Breast epithelium (tissue), 3 donors: ENCODE data around the gene GNAI2.

Source experiments
- POLR2A ChIP-seq: fragments of 450-650 bp; IDR thresholded peaks from one replicate; pipeline ENCODE4 v1.6.1; 2016; ENCODE audit warnings: antibody characterized with exemption, mild to moderate bottlenecking, moderate library complexity
- POLR2AphosphoS5 ChIP-seq, 3 donors: sonication (generic); formaldehyde crosslinking; IDR thresholded peaks; one replicate each; pipeline ENCODE4 v1.6.1; 2017; ENCODE audit warnings: antibody characterized with exemption in 3 of 3
- TF ChIP-seq, protein P1 (sequence below), 3 donors: fragments of 450-650 bp; IDR thresholded peaks; one replicate each; pipeline ENCODE4 v1.5.1; 2016 to 2017; ENCODE audit warnings: antibody characterized with exemption in 3 of 3, mild to moderate bottlenecking in 3 of 3, moderate library complexity in 3 of 3

DNA sequence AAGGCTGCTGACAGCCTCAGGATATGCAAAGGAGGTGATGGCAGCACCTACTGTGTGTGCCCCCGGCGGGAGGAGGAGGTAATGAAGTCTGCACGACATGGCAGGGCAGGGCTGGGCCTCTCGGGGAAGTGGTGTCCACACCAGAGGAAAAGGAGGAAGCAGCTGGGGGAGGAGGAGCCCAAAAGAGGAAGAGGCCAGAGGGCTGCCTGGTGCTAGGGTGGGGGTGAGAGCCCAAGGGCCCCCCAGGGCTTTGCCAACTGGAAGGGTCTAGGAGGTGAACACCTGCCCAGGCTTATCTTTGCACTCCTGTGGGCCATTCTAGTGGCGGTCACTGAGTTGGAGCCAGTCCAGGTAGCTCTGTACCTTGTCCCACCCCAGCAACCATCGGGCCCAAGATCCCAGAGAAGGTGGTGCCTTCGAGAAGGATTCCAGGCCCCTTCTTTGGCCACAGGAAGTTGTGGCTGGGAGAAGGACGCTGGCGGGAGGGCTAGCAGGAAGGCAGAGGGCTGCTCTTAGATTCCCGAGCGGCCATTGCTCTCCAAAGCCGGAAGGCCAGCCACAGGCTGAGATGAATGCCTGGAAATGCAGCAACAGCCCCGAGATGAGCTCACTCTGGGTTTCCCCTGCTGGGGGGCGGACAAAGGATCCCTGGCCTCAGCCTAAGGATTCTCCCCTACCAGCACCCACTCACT lies 7.0 kb downstream of the GNAI2 start:
- TF ChIP-seq POLR2A: no peak
- TF ChIP-seq, protein P1, sequence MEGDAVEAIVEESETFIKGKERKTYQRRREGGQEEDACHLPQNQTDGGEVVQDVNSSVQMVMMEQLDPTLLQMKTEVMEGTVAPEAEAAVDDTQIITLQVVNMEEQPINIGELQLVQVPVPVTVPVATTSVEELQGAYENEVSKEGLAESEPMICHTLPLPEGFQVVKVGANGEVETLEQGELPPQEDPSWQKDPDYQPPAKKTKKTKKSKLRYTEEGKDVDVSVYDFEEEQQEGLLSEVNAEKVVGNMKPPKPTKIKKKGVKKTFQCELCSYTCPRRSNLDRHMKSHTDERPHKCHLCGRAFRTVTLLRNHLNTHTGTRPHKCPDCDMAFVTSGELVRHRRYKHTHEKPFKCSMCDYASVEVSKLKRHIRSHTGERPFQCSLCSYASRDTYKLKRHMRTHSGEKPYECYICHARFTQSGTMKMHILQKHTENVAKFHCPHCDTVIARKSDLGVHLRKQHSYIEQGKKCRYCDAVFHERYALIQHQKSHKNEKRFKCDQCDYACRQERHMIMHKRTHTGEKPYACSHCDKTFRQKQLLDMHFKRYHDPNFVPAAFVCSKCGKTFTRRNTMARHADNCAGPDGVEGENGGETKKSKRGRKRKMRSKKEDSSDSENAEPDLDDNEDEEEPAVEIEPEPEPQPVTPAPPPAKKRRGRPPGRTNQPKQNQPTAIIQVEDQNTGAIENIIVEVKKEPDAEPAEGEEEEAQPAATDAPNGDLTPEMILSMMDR (IDR thresholded peaks at IDR 0.05): no peak
- TF ChIP-seq POLR2AphosphoS5 (IDR thresholded peaks at IDR 0.05): no peak
